ENCODE measurements around the gene SLC1A4. TPM values are rescaled to one million over a fixed set of nuclear protein-coding genes. Genes with fewer than 3 reads are reported as not detected.

The SLC1A4 gene
- total and polyA plus RNA-seq, 2 of the 4 experiments (the other 2 are of a cell fraction), result 6.8 to 8.1 TPM

DNA sequence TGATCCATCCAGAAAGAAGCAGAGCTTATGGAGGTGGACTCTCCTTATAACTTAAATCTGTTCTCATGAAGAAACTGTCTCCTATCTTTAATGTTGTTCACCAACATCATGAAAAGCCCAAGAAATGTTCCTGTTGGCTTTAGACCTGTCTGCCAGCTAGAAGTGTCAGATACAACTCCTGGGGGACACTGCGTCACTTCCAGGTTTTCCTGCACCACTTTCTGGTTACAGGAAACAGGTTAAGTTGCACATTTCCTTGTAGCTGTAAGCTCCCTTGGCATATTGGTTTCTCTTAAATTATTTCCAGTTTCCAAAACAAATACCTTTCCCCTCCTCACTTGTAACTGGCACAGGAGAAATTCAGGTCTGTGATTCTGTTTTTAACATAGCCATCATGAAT, 69.9 kb downstream of the SLC1A4 start:
- Histone ChIP-seq H3K4me1 (ENCODE audit: control insufficient read depth, insufficient read depth, low read length) (peaks cover 9% of the 10 kb centered on the region), H4K91ac (ENCODE audit: insufficient read depth, low read depth, low read length) (no peak overlapping the region), H3K4ac (ENCODE audit: low read depth, low read length) (no peak overlapping the region), H3K9me3 (ENCODE audit: control insufficient read depth, insufficient read depth, low read length) (no peaks in the 10 kb centered on the region), H3K27ac (ENCODE audit: insufficient read depth, low read length) (no peak overlapping the region), H4K8ac (ENCODE audit: low read depth in 2 of 2, low read length in 2 of 2) (no peak overlapping the region), H2BK5ac (ENCODE audit: low read depth, low read length, poor library complexity, severe bottlenecking) (no peak overlapping the region), H3K4me3 (ENCODE audit: insufficient read depth, low read depth, low read length) (no peak overlapping the region), H3K9me1 (ENCODE audit: insufficient read depth, low read length) (peaks cover 8% of the 10 kb centered on the region), H3K27me3 (ENCODE audit: control insufficient read depth, insufficient read depth, low read length) (no peaks in the 10 kb centered on the region), H2BK20ac (ENCODE audit: low read depth, low read length) (no peak overlapping the region), H3K14ac (replicated peaks; ENCODE audit: low read depth, low read length) (no peak overlapping the region), H3K18ac (ENCODE audit: low read depth, low read length) (no peak overlapping the region), H3K9ac (ENCODE audit: low read depth, low read length) (no peak overlapping the region), H2AK9ac (replicated peaks; ENCODE audit: low read depth, low read length, poor library complexity) (no peak overlapping the region), H3K23ac (ENCODE audit: low read depth, low read length) (no peak overlapping the region), H2AFZ (replicated peaks; ENCODE audit: low read length, poor library complexity) (no peak overlapping the region), H4K20me1 (ENCODE audit: insufficient read depth, low read length) (peaks cover 18% of the 10 kb centered on the region), H2AK5ac (ENCODE audit: low read depth, low read length) (no peak overlapping the region), H2BK15ac (ENCODE audit: low read depth, low read length) (no peak overlapping the region), H4K5ac (ENCODE audit: low read depth, low read length) (no peak overlapping the region), H3K36me3 (ENCODE audit: control insufficient read depth, insufficient read depth, low read length) (peaks cover 2% of the 10 kb centered on the region; the same call in 1 of the 2 replicates), H3K79me1 (ENCODE audit: low read depth in 1 of 2, low read length in 2 of 2) (peaks cover 19 to 65% of the 10 kb centered on the region in 2 experiments), H3K4me2 (ENCODE audit: low read depth, low read length) (no peak overlapping the region), H3K56ac (ENCODE audit: extremely low read depth, insufficient read depth, low read length) (no peak overlapping the region), H2BK120ac (ENCODE audit: low read depth, low read length) (no peak overlapping the region)
- in situ Hi-C loops (cut with MboI; ENCODE audit: low sequenced_read_pairs) (loop anchor here (25.0 kb wide), 1 partner anchor 503 kb away; no protein-coding TSS in a partner anchor), intact Hi-C loops (cut with micrococcal nuclease) (no loop called here), dilution Hi-C loops (cut with HindIII; ENCODE audit: low sequenced_read_pairs, unreplicated experiment) (no loop called here)
- no CpG with 5 or more reads among the region's 1 CpG for WGBS, 2 experiments (ENCODE audit: extremely low coverage in 2 of 2, insufficient read length in 1 of 2)
- TF ChIP-seq, protein P1, sequence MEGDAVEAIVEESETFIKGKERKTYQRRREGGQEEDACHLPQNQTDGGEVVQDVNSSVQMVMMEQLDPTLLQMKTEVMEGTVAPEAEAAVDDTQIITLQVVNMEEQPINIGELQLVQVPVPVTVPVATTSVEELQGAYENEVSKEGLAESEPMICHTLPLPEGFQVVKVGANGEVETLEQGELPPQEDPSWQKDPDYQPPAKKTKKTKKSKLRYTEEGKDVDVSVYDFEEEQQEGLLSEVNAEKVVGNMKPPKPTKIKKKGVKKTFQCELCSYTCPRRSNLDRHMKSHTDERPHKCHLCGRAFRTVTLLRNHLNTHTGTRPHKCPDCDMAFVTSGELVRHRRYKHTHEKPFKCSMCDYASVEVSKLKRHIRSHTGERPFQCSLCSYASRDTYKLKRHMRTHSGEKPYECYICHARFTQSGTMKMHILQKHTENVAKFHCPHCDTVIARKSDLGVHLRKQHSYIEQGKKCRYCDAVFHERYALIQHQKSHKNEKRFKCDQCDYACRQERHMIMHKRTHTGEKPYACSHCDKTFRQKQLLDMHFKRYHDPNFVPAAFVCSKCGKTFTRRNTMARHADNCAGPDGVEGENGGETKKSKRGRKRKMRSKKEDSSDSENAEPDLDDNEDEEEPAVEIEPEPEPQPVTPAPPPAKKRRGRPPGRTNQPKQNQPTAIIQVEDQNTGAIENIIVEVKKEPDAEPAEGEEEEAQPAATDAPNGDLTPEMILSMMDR (conservative IDR thresholded peaks at IDR 0.05; ENCODE audit: low read depth, low read length), result no peak
- TF ChIP-seq BHLHE40 (IDR thresholded peaks at IDR 0.05; ENCODE audit: low read depth, low read length), result no peak
- TF ChIP-seq MXI1 (IDR thresholded peaks at IDR 0.05; ENCODE audit: borderline replicate concordance, low read depth, low read length), result no peak
- no peak for TF ChIP-seq RAD21 (IDR thresholded peaks at IDR 0.05; ENCODE audit: low read length)
- TF ChIP-seq SMC3 (IDR thresholded peaks at IDR 0.05; ENCODE audit: low read depth, low read length), result no peak
- no peak for TF ChIP-seq RFX5 (IDR thresholded peaks at IDR 0.05; ENCODE audit: low read depth, low read length)
- TF ChIP-seq POLR2A (IDR thresholded peaks at IDR 0.05; ENCODE audit: low read depth, low read length), result no peak
- no peak for TF ChIP-seq FOS (IDR thresholded peaks at IDR 0.05; ENCODE audit: low read depth, low read length)
- no peak for TF ChIP-seq RCOR1 (IDR thresholded peaks at IDR 0.05; ENCODE audit: insufficient replicate concordance, low read length)
- no peak for TF ChIP-seq MAFK (IDR thresholded peaks at IDR 0.05; ENCODE audit: low read depth, low read length)
- no peak for TF ChIP-seq CHD1 (IDR thresholded peaks at IDR 0.05; ENCODE audit: low read depth, low read length)
- TF ChIP-seq, protein P2, sequence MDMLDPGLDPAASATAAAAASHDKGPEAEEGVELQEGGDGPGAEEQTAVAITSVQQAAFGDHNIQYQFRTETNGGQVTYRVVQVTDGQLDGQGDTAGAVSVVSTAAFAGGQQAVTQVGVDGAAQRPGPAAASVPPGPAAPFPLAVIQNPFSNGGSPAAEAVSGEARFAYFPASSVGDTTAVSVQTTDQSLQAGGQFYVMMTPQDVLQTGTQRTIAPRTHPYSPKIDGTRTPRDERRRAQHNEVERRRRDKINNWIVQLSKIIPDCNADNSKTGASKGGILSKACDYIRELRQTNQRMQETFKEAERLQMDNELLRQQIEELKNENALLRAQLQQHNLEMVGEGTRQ (IDR thresholded peaks at IDR 0.05; ENCODE audit: low read depth, low read length), result no peak
- no peak for TF ChIP-seq CEBPB (IDR thresholded peaks at IDR 0.05; ENCODE audit: low read depth, low read length)
- TF ChIP-seq NFE2L2 (IDR thresholded peaks at IDR 0.05; ENCODE audit: low read depth, low read length), result no peak
- TF ChIP-seq MAZ (IDR thresholded peaks at IDR 0.05; ENCODE audit: borderline replicate concordance, low read depth, low read length), result no peak
- TF ChIP-seq, protein P3, sequence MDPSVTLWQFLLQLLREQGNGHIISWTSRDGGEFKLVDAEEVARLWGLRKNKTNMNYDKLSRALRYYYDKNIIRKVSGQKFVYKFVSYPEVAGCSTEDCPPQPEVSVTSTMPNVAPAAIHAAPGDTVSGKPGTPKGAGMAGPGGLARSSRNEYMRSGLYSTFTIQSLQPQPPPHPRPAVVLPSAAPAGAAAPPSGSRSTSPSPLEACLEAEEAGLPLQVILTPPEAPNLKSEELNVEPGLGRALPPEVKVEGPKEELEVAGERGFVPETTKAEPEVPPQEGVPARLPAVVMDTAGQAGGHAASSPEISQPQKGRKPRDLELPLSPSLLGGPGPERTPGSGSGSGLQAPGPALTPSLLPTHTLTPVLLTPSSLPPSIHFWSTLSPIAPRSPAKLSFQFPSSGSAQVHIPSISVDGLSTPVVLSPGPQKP (IDR thresholded peaks at IDR 0.05; ENCODE audit: borderline replicate concordance, low read depth, low read length), result no peak
- POLR2A ChIA-PET (ENCODE audit: unreplicated experiment), result no interaction called here
- no peak for DNase-seq
- no peak for ATAC-seq (ENCODE audit: low read depth)
- no TSS peak for BruUV-seq (replicated peaks)
- CTCF ChIA-PET, result interaction anchor here (1.4 kb wide), 1 partner anchor 128 kb away, joined by 4 read pairs; no protein-coding TSS in a partner anchor

All from IMR-90 (cell line).